DND-41 (cell line): ENCODE results near the gene USP36.

Source experiments
- EZH2 ChIP-seq: IDR thresholded peaks from 3 replicates; pipeline ENCODE4 v1.6.1; 2012; ENCODE audit warnings: borderline replicate concordance, low read depth, mild to moderate bottlenecking, moderate library complexity, low read length, inconsistent platforms; ENCODE audit not compliant: severe bottlenecking
- TF ChIP-seq, protein P1 (sequence below): IDR thresholded peaks from 2 replicates; pipeline ENCODE4 v1.5.1; 2012; ENCODE audit warnings: borderline replicate concordance, low read length, moderate library complexity, mild to moderate bottlenecking; ENCODE audit not compliant: poor library complexity, severe bottlenecking; ENCODE audit errors: extremely low read depth

DNA sequence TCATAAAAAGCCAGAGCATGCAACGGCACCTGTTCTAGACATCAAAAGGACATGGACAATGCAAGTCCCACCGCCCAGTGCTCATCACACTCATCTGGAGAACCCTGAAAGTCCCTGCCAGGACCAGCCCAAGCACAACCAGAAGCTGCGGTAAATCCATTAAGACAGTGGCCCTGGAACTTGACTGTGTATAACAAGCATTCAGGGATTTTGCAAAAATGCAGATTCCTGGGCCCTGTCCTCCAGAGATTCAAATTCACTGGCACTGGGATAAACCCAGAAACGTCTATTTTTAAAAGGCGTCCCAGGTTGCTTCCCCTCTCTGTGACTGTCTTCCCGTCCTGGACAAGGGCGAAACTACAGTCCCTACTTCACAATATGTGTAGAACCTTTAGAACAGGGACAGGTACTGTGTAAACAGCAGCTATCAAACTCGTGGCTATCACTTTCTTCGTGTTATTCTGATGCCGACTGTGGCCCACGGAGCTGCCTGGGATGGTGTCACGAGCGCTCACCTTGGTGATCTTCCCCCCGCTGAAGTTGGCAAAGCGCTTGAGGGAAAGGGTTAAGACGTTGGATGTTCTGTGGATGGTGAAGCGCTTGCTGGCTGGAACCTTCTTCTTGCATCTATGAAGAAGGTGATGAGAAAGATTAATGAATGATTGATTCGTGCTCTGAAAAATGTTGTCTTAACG is 22.3 kb downstream of the USP36 start:
- TF ChIP-seq, protein P1, sequence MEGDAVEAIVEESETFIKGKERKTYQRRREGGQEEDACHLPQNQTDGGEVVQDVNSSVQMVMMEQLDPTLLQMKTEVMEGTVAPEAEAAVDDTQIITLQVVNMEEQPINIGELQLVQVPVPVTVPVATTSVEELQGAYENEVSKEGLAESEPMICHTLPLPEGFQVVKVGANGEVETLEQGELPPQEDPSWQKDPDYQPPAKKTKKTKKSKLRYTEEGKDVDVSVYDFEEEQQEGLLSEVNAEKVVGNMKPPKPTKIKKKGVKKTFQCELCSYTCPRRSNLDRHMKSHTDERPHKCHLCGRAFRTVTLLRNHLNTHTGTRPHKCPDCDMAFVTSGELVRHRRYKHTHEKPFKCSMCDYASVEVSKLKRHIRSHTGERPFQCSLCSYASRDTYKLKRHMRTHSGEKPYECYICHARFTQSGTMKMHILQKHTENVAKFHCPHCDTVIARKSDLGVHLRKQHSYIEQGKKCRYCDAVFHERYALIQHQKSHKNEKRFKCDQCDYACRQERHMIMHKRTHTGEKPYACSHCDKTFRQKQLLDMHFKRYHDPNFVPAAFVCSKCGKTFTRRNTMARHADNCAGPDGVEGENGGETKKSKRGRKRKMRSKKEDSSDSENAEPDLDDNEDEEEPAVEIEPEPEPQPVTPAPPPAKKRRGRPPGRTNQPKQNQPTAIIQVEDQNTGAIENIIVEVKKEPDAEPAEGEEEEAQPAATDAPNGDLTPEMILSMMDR = no peak
- TF ChIP-seq EZH2 = no peak
